NCI-H345 treated with DMSO at 0.1 percent for 48 hours (cell line): ENCODE data around the gene DHRS3.

Source experiments
- DNase-seq: peaks from one replicate; lab custom pipeline; 2025; ENCODE audit not compliant: unreplicated experiment; lab: John Stamatoyannopoulos, UW

Gene DHRS3

GRCh38 chr1:12618661-12618964 lies 603 bp upstream of the DHRS3 start:
- DNase-seq = no peak

- no peak for DNase-seq
Measured at GRCh38 chr1:12617511-12617900, 504 bp downstream of the DHRS3 start.

GRCh38 chr1:12616709-12617373 lies 1.2 kb downstream of the DHRS3 start:
- no peak for DNase-seq

- DNase-seq = no peak
Measured at GRCh38 chr1:12615865-12616708, 1.9 kb downstream of the DHRS3 start.

GRCh38 chr1:12615159-12615864 lies 2.7 kb downstream of the DHRS3 start:
- DNase-seq = no peak

- no peak for DNase-seq
Measured at GRCh38 chr1:12614402-12615158, 3.4 kb downstream of the DHRS3 start.

- no peak for DNase-seq
Measured at GRCh38 chr1:12613180-12613579, 4.8 kb downstream of the DHRS3 start.

- DNase-seq = no peak
Measured at GRCh38 chr1:12610941-12611340, 7.1 kb downstream of the DHRS3 start.

GRCh38 chr1:12610305-12610935 lies 7.6 kb downstream of the DHRS3 start:
- no peak for DNase-seq

- no peak for DNase-seq
Measured at GRCh38 chr1:12609469-12610003, 8.5 kb downstream of the DHRS3 start.

- no peak for DNase-seq
Measured at GRCh38 chr1:12608311-12608957, 9.6 kb downstream of the DHRS3 start.

GRCh38 chr1:12607263-12607662 lies 10.7 kb downstream of the DHRS3 start:
- DNase-seq = no peak

GRCh38 chr1:12604986-12605385 lies 13.0 kb downstream of the DHRS3 start:
- DNase-seq = no peak

- no peak for DNase-seq
Measured at GRCh38 chr1:12604114-12604874, 13.7 kb downstream of the DHRS3 start.

- DNase-seq = no peak
Measured at GRCh38 chr1:12603224-12603623, 14.8 kb downstream of the DHRS3 start.

GRCh38 chr1:12602659-12603024 lies 15.4 kb downstream of the DHRS3 start:
- DNase-seq = no peak

- no peak for DNase-seq
Measured at GRCh38 chr1:12601700-12602658, 16.0 kb downstream of the DHRS3 start.

- DNase-seq = no peak
Measured at GRCh38 chr1:12600880-12601633, 17.0 kb downstream of the DHRS3 start.
